PFSK-1 (cell line): ENCODE measurements around the gene SERINC4.

Experiments used
- FOXP2 ChIP-seq: optimal IDR thresholded peaks from 2 replicates; pipeline ENCODE3; 2011; ENCODE audit warnings: borderline replicate concordance, control low read depth, inconsistent platforms; ENCODE audit not compliant: insufficient read depth; ENCODE audit errors: extremely low read length, extremely low read depth
- POLR2AphosphoS5 ChIP-seq: IDR thresholded peaks from 2 replicates; pipeline ENCODE4 v1.6.1; 2012; ENCODE audit warnings: low read depth, mild to moderate bottlenecking, control low read depth, low read length, moderate library complexity
- SIN3A ChIP-seq: IDR thresholded peaks from 2 replicates; pipeline ENCODE4 v1.6.1; 2012; ENCODE audit warnings: mild to moderate bottlenecking, low read length, moderate library complexity, borderline replicate concordance; ENCODE audit not compliant: insufficient read depth
- TAF1 ChIP-seq: IDR thresholded peaks from 2 replicates; pipeline ENCODE4 v1.6.1; 2012; ENCODE audit warnings: low read length, control low read depth, borderline replicate concordance; ENCODE audit not compliant: insufficient read depth

Gene SERINC4

DNA sequence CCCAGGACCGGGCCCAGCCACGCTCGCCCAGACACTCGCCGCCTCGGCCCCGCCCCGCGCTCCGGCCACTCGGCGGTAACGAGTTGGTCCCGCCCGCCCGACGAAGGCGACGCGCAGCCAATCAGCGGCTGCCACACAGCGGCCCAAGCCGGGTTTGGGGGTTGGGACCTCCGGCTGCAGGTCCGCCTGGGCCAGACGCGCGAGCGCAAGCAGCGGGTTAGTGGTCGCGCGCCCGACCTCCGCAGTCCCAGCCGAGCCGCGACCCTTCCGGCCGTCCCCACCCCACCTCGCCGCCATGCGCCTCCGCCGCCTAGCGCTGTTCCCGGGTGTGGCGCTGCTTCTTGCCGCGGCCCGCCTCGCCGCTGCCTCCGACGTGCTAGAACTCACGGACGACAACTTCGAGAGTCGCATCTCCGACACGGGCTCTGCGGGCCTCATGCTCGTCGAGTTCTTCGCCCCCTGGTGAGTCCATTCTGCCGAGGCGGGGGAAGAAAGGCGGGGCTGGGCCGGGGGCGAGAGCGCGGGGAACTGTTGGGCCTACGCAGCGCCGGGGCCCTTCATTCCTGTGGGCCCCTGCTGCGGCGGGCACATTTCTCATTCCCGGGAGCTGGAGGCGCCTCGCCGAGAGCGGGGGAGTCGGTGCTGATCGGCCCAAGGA lies 53.6 kb downstream of the SERINC4 start, which contains the start of gene PDIA3:
Gene PDIA3, plus strand, starts transcription at position 194 of the 658 bp plus-strand sequence. Its CDS starts 102 bp downstream, at position 296.
- TF ChIP-seq POLR2AphosphoS5: peak; percentile 86
- TF ChIP-seq TAF1: peak; percentile 80; the same call in 1 of the 2 replicates
- TF ChIP-seq FOXP2: peak; percentile 80
- 0 out of 2 replicates have a peak, but pooled peaks have one; percentile 65 for TF ChIP-seq SIN3A
